HepG2 (cell line): ENCODE results near the gene SIX5. TPM values are rescaled to one million over a fixed set of nuclear protein-coding genes. Genes with fewer than 3 reads are reported as not detected.

Source experiments
- AGO1 ChIP-seq: fragments of 200-400 bp; formaldehyde crosslinking; IDR thresholded peaks from 2 replicates; pipeline ENCODE4 v1.6.1; 2017; ENCODE audit warnings: mild to moderate bottlenecking, low read depth, low read length, moderate library complexity; ENCODE audit not compliant: poor library complexity, severe bottlenecking
- BRF2 ChIP-seq: sonication (generic); formaldehyde crosslinking; IDR thresholded peaks from 2 replicates; pipeline ENCODE4 v1.8.1; 2022; ENCODE audit warnings: mild to moderate bottlenecking, missing genetic modification reagents
- KIAA2018 ChIP-seq: sonication (generic); formaldehyde crosslinking; IDR thresholded peaks from 2 replicates; pipeline ENCODE4 v1.5.0; 2020; ENCODE audit warnings: mild to moderate bottlenecking, missing genetic modification reagents, borderline replicate concordance
- LBX2 ChIP-seq: sonication (generic); formaldehyde crosslinking; IDR thresholded peaks from 2 replicates; pipeline ENCODE4 v1.5.0; 2020; ENCODE audit warnings: missing genetic modification reagents, mild to moderate bottlenecking, borderline replicate concordance
- MTA3 ChIP-seq: sonication (generic); formaldehyde crosslinking; IDR thresholded peaks from 2 replicates; pipeline ENCODE4 v1.4.0; 2020; ENCODE audit warnings: missing genetic modification reagents
- NFYB ChIP-seq: sonication (generic); formaldehyde crosslinking; IDR thresholded peaks from 2 replicates; pipeline ENCODE4 v1.4.0; 2020; ENCODE audit warnings: missing genetic modification reagents
- NKX3-1 ChIP-seq: sonication (generic); formaldehyde crosslinking; IDR thresholded peaks from 2 replicates; pipeline ENCODE4 v1.5.0; 2020; ENCODE audit warnings: missing genetic modification reagents
- POLR2AphosphoS5 ChIP-seq: IDR thresholded peaks from 2 replicates; pipeline ENCODE4 v1.6.1; 2012; ENCODE audit warnings: low read depth, low read length
- RBFOX2 ChIP-seq: fragments of 200-400 bp; formaldehyde crosslinking; IDR thresholded peaks from 2 replicates; pipeline ENCODE4 v1.6.1; 2017; ENCODE audit warnings: low read depth, mild to moderate bottlenecking, low read length
- SIN3B ChIP-seq: fragments of 150-350 bp; IDR thresholded peaks from 2 replicates; pipeline ENCODE4 v1.6.1; 2014; ENCODE audit warnings: low read length
- UBTF ChIP-seq: sonication (generic); formaldehyde crosslinking; IDR thresholded peaks from 2 replicates; pipeline ENCODE4 v1.4.0; 2020; ENCODE audit warnings: mild to moderate bottlenecking, missing genetic modification reagents
- ZNF350 ChIP-seq: sonication (generic); formaldehyde crosslinking; IDR thresholded peaks from 2 replicates; pipeline ENCODE4 v1.4.0; 2020; ENCODE audit warnings: mild to moderate bottlenecking, low read depth, missing genetic modification reagents, borderline replicate concordance
- ZNF501 ChIP-seq: sonication (generic); formaldehyde crosslinking; IDR thresholded peaks from 2 replicates; pipeline ENCODE4 v1.5.1; 2020; ENCODE audit warnings: mild to moderate bottlenecking, moderate library complexity, missing genetic modification reagents
- ZNF616 ChIP-seq: sonication (generic); formaldehyde crosslinking; IDR thresholded peaks from 2 replicates; pipeline ENCODE4 v1.5.0; 2020; ENCODE audit warnings: low read depth, mild to moderate bottlenecking, missing genetic modification reagents
- ZNF75D ChIP-seq: sonication (generic); formaldehyde crosslinking; IDR thresholded peaks from 2 replicates; pipeline ENCODE4 v1.8.1; 2023; ENCODE audit warnings: missing genetic modification reagents, mild to moderate bottlenecking, borderline replicate concordance
- ZNF790 ChIP-seq: sonication (generic); formaldehyde crosslinking; IDR thresholded peaks from 2 replicates; pipeline ENCODE4 v1.8.0; 2022; ENCODE audit warnings: missing genetic modification reagents, mild to moderate bottlenecking, borderline replicate concordance
- polyA plus RNA-seq, 8 experiments: library from polyadenylated mRNA; depleted of rRNA in 3 of 8; stranded (reverse) in 7 of 8; unstranded in 1 of 8; fragments of >200 nt; fragmentation: Illumina TruSeq in 4 of 8; extraction: Trizol in 4 of 8; gene quantifications; 2 replicates each; pipeline versions ENCODE4 v1.2.1 to v1.2.3, GENCODE V29; 2011 to 2016; ENCODE audit warnings: low read depth in 4 of 8, missing spikeins in 1 of 8, mixed read lengths in 1 of 8; ENCODE audit not compliant: insufficient read depth in 1 of 8
- total RNA-seq, 5 experiments: library from RNA; depleted of rRNA; stranded (reverse); fragments of >200 nt; fragmentation: Illumina TruSeq; extraction: Trizol; gene quantifications; 2 replicates each; pipeline ENCODE4 v1.2.3, GENCODE V29; 2016; ENCODE audit warnings: low read depth in 1 of 5

Gene SIX5
- total and polyA plus RNA-seq, 2 of the 13 experiments (the other 11 are each of a cell fraction or from before 2014, with no cell fraction given), result 7.7 to 10.5 TPM

- TF ChIP-seq LBX2 (CRISPR knock-in tag), result 0 out of 2 replicates have a peak, but pooled peaks have one; percentile 44
- TF ChIP-seq UBTF, result peak; percentile 43; the same call in 1 of the 2 replicates
- peak; percentile 46; the same call in 1 of the 2 replicates for TF ChIP-seq NKX3-1 (CRISPR knock-in tag)
- TF ChIP-seq NFYB (CRISPR knock-in tag), result peak; percentile 90
- TF ChIP-seq POLR2AphosphoS5, result peak; percentile 52
- peak; percentile 67; the same call in 1 of the 2 replicates for TF ChIP-seq KIAA2018
- peak; percentile 43; the same call in 1 of the 2 replicates for TF ChIP-seq BRF2 (CRISPR knock-in tag)
- no peak; the same call in 1 of the 2 replicates for TF ChIP-seq SIN3B
- peak; percentile 94 for TF ChIP-seq RBFOX2
- peak; percentile 93 for TF ChIP-seq ZNF501 (CRISPR knock-in tag)
- TF ChIP-seq ZNF616 (CRISPR knock-in tag), result peak; percentile 61; the same call in 1 of the 2 replicates
- TF ChIP-seq AGO1, result peak; percentile 99
- no peak for TF ChIP-seq MTA3
- TF ChIP-seq ZNF790 (CRISPR knock-in tag), result peak; percentile 63; the same call in 1 of the 2 replicates
- peak; percentile 91; the same call in 1 of the 2 replicates for TF ChIP-seq ZNF350 (CRISPR knock-in tag)
- no peak for TF ChIP-seq ZNF75D (CRISPR knock-in tag)
Observed at GRCh38 chr19:45770192-45771101, 1.4 kb upstream of the SIX5 start (continued).
